AG09319 (cell line): ENCODE results near the gene SEPTIN3.
A peak's percentile ranks its signal among the peaks of the same experiment; 100 is the strongest.

Experiments used
- DNase-seq: peaks from one replicate; pipeline ENCODE4 v3.0.0-alpha.2; 2010; ENCODE audit warnings: low read depth; ENCODE audit errors: extremely low read depth
- CTCF ChIP-seq: IDR thresholded peaks from 2 replicates; pipeline ENCODE4 v1.5.1; 2011; ENCODE audit warnings: low read depth, mild to moderate bottlenecking, inconsistent platforms, low read length, moderate library complexity

The SEPTIN3 gene

GRCh38 chr22:41989246-41989645, 20.0 kb downstream of the SEPTIN3 start:
- no peak for DNase-seq
- no peak for TF ChIP-seq CTCF

GRCh38 chr22:41991111-41991510, 21.9 kb downstream of the SEPTIN3 start:
- no peak for DNase-seq
- no peak for TF ChIP-seq CTCF

- TF ChIP-seq CTCF: no peak
- no peak for DNase-seq
These were observed 23.3 kb downstream of the SEPTIN3 start for GRCh38 chr22:41992496-41992895.

GRCh38 chr22:41995211-41995610, 26.0 kb downstream of the SEPTIN3 start:
- no peak for TF ChIP-seq CTCF
- no peak for DNase-seq

GRCh38 chr22:41996826-41997225, 27.6 kb downstream of the SEPTIN3 start:
- DNase-seq: no peak

GRCh38 chr22:41998361-41999261, 29.4 kb downstream of the SEPTIN3 start, which contains the start of gene WBP2NL:
WBP2NL (plus strand) TSS chr22:41998788; CDS start chr22:41998819, 31 bp downstream.
- TF ChIP-seq CTCF: no peak
- peak; percentile 37 for DNase-seq

More at GRCh38 chr22:41996826-41997225, 27.6 kb downstream of the SEPTIN3 start:
- no peak for TF ChIP-seq CTCF

- DNase-seq: no peak
- TF ChIP-seq CTCF: no peak
These were observed 31.2 kb downstream of the SEPTIN3 start for GRCh38 chr22:42000466-42000865.
